Esophagus muscularis mucosa (tissue), 3 donors: Measurements from ENCODE around the gene CBR3.

Source experiments
- CTCF ChIP-seq, 3 experiments: fragments of 200-600 bp in 2 of 3; fragments of 450-650 bp in 1 of 3; sonication (generic) in 2 of 3; IDR thresholded peaks; one replicate each; pipeline ENCODE4 v1.5.1; 2017 to 2019; ENCODE audit warnings: antibody characterized with exemption in 3 of 3, mild to moderate bottlenecking in 2 of 3, moderate library complexity in 1 of 3
- EP300 ChIP-seq: sonication (generic); formaldehyde crosslinking; IDR thresholded peaks from one replicate; pipeline ENCODE4 v1.6.1; 2017; ENCODE audit warnings: antibody characterized with exemption

GRCh38 chr21:36147911-36148310 lies 13.0 kb downstream of the CBR3 start:
- no peak for TF ChIP-seq CTCF (IDR thresholded peaks at IDR 0.05)
- no peak for TF ChIP-seq EP300
